Activated T-cell treated with anti-CD3 and anti-CD28 coated beads, Interleukin-2, amount 50 U/mL, for 24 hours (primary cell): Measurements from ENCODE around the gene PSEN1.
A peak's percentile ranks its signal among the peaks of the same experiment; 100 is the strongest.
"Not testable (repeated sequence)": the region's sequence is repeated elsewhere in the genome, so short reads cannot be mapped to it uniquely, and the experiment has no call there.

Source experiments
- DNase-seq: peaks from one replicate; pipeline ENCODE4 v3.0.0-alpha.2; 2020
- H3K27ac Mint-ChIP-seq: 2 replicates; pipeline ENCODE4 v1.8.0; 2020; ENCODE audit warnings: mild to moderate bottlenecking, mixed read lengths
- H3K27me3 Mint-ChIP-seq: 2 replicates; pipeline ENCODE4 v1.8.0; 2020; ENCODE audit warnings: mixed read lengths
- H3K36me3 Mint-ChIP-seq: 2 replicates; pipeline ENCODE4 v1.8.0; 2020; ENCODE audit warnings: low read depth, mixed read lengths
- H3K4me1 Mint-ChIP-seq: 2 replicates; pipeline ENCODE4 v1.8.0; 2020; ENCODE audit warnings: low read depth, mixed read lengths
- H3K4me3 Mint-ChIP-seq: 2 replicates; pipeline ENCODE4 v1.8.0; 2020; ENCODE audit warnings: mild to moderate bottlenecking, moderate library complexity, mixed read lengths
- H3K9me3 Mint-ChIP-seq: 2 replicates; pipeline ENCODE4 v1.8.0; 2020; ENCODE audit warnings: mixed read lengths

The PSEN1 gene

DNA sequence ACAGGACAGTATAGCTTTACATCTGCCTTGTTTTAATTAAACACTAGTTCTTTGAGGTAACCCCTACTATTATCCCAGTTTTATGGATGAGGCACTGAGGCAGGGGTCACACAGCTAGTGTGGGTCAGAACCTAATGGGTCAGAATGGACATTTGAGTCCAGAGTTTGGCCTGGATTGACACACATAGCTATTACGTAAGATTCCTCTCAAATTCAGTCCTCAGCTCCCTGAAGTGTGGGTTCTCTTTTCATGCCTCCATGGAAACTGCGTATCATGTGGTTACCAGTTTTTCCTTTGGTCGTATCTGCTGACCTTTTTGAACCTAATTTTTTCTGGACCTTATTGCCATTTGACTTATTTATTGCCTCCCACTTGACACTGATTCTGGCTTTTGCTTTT, 40.4 kb downstream of the PSEN1 start:
- no peak overlapping the region for H3K4me3 Mint-ChIP-seq
- DNase-seq = no peak
- no peaks in the 10 kb centered on the region for H3K9me3 Mint-ChIP-seq
- no peaks in the 10 kb centered on the region for H3K27me3 Mint-ChIP-seq
- peaks cover 86% of the 10 kb centered on the region for H3K36me3 Mint-ChIP-seq
- H3K27ac Mint-ChIP-seq = no peak overlapping the region
- H3K4me1 Mint-ChIP-seq = peaks cover 3% of the 10 kb centered on the region

DNA sequence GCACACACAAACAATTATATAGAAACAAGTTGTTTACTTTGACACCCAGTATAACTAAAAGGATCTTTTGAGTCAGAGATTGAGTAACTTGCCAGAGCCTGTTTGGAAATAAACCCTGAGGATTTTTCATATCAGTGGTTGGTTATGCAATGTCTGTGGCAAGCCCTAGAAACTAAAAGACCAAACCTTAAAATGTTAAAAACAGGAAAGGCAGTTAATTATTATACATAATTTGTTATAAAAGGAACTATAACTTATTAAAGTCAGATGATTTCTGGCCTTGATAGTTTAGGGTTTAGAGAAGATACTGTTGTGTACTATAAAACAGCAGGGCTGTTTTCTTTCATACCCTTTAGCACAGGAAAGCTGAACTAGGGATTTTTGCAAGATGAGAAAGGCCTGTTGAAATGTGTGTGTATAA, 44.1 kb downstream of the PSEN1 start:
- H3K4me3 Mint-ChIP-seq = no peak overlapping the region
- no peaks in the 10 kb centered on the region for H3K9me3 Mint-ChIP-seq
- H3K27me3 Mint-ChIP-seq = no peaks in the 10 kb centered on the region
- H3K27ac Mint-ChIP-seq = peak overlapping the region; percentile 29
- no peak for DNase-seq
- no peaks in the 10 kb centered on the region for H3K4me1 Mint-ChIP-seq
- H3K36me3 Mint-ChIP-seq = peaks cover 53% of the 10 kb centered on the region

DNA sequence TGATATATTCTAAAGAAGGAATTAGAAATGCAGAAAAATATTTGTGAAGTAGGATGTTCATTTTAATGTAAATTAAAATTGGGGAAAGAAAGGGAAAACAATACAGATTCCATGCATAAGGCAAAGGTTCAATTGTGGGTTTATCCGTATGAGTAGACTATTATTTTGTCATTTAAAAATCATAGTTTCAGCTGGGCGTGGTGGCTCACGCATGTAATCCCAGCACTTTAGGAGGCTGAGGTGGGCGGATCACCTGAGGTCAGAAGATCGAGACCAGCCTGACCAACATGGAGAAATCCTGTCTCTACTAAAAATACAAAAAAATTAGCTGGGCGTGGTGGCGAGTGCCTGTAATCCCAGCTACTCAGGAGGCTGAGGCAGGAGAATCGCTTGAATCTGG, 44.7 kb downstream of the PSEN1 start:
- not testable (repeated sequence) for H3K27ac Mint-ChIP-seq, H3K4me3 Mint-ChIP-seq, H3K27me3 Mint-ChIP-seq, H3K9me3 Mint-ChIP-seq, H3K4me1 Mint-ChIP-seq, DNase-seq
- peaks cover 53% of the 10 kb centered on the region for H3K36me3 Mint-ChIP-seq

- no peak for DNase-seq
- Mint-ChIP-seq H3K36me3 (peaks cover 60% of the 10 kb centered on the region), H3K4me1 (no peaks in the 10 kb centered on the region), H3K27me3 (no peaks in the 10 kb centered on the region), H3K4me3 (no peak overlapping the region), H3K9me3 (no peaks in the 10 kb centered on the region), H3K27ac (no peak overlapping the region)
Measured at GRCh38 chr14:73188501-73188911, 52.2 kb downstream of the PSEN1 start.

- H3K27ac Mint-ChIP-seq = no peak overlapping the region
- no peaks in the 10 kb centered on the region for H3K4me1 Mint-ChIP-seq
- H3K27me3 Mint-ChIP-seq = no peaks in the 10 kb centered on the region
- no peak for DNase-seq
- peaks cover 72% of the 10 kb centered on the region for H3K36me3 Mint-ChIP-seq
- no peak overlapping the region for H3K4me3 Mint-ChIP-seq
- no peaks in the 10 kb centered on the region for H3K9me3 Mint-ChIP-seq
Measured at GRCh38 chr14:73189651-73190050, 53.3 kb downstream of the PSEN1 start.

DNA sequence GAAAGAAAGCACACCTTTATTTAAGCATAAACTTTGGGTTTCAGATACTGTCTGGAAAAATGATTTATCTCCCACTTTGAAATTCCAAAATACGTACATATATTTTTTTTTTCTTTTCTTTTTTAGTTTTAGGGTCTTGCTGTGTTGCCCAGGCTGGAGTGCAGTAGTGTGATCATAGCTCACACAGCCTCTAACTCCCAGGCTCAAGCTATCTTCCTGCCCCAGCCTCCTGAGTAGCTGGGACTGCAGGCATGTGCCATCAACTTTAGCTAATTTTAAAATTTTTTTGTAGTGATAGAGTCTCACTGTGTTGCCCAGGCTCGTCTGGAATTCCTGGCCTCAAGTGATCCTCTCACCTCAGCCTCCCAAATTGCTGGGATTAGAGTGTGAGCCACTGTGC, 55.1 kb downstream of the PSEN1 start:
- Mint-ChIP-seq H3K27ac (no peak overlapping the region), H3K9me3 (no peaks in the 10 kb centered on the region), H3K4me1 (no peaks in the 10 kb centered on the region), H3K27me3 (no peaks in the 10 kb centered on the region), H3K4me3 (no peak overlapping the region), H3K36me3 (peaks cover 77% of the 10 kb centered on the region)
- no peak for DNase-seq

DNA sequence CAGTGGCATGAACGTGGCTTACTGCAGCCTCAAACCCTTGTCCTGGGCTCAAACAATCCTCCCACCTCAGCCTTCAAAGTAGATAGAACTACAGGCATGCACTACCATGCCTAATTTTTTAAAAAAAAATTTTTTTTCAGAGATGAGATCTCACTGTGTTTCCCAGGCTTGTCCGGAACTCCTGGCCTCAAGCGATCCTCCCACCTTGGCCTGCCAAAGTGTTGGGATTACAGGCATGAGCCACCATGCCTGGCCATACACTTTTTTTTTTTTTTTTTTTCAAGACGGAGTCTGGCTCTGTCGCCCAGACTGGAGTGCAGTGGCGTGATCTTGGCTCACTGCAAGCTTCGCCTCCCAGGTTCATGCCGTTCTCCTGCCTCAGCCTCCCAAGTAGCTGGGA, 58.0 kb downstream of the PSEN1 start:
- not testable (repeated sequence) for H3K4me1 Mint-ChIP-seq, H3K9me3 Mint-ChIP-seq, DNase-seq, H3K27me3 Mint-ChIP-seq, H3K4me3 Mint-ChIP-seq, H3K27ac Mint-ChIP-seq
- H3K36me3 Mint-ChIP-seq = peaks cover 77% of the 10 kb centered on the region

GRCh38 chr14:73198253-73198652, 61.9 kb downstream of the PSEN1 start:
- Mint-ChIP-seq H3K9me3 (no peaks in the 10 kb centered on the region), H3K4me1 (no peaks in the 10 kb centered on the region), H3K36me3 (peaks cover 77% of the 10 kb centered on the region), H3K27ac (no peak overlapping the region), H3K27me3 (no peaks in the 10 kb centered on the region), H3K4me3 (no peak overlapping the region)
- DNase-seq = no peak

GRCh38 chr14:73203527-73203926, 67.2 kb downstream of the PSEN1 start:
- H3K27me3 Mint-ChIP-seq = no peaks in the 10 kb centered on the region
- H3K4me1 Mint-ChIP-seq = no peaks in the 10 kb centered on the region
- peaks cover 78% of the 10 kb centered on the region for H3K36me3 Mint-ChIP-seq
- H3K27ac Mint-ChIP-seq = no peak overlapping the region
- no peaks in the 10 kb centered on the region for H3K9me3 Mint-ChIP-seq
- no peak overlapping the region for H3K4me3 Mint-ChIP-seq
- DNase-seq = no peak

DNA sequence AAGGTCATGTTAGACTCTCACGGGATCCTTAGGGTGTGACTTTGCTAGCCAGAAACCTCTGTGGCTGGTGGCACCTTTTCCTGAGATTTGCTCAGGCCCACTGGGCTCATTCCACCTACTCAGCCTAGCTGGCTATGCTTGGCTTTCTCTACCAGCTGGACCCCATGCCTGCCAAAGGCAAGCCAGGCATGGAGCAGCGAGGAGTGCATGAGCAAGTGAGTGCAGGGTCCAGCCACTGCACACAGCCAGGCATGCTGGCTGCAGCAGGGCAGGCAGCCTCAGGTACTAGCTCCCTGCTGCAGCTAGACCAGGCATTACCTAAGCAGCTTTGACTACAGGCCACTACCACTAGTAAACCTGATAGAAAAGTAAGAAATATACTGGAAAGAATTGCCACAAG, 71.3 kb downstream of the PSEN1 start:
- H3K27ac Mint-ChIP-seq = no peak overlapping the region
- no peaks in the 10 kb centered on the region for H3K4me1 Mint-ChIP-seq
- DNase-seq = no peak
- no peaks in the 10 kb centered on the region for H3K9me3 Mint-ChIP-seq
- no peak overlapping the region for H3K4me3 Mint-ChIP-seq
- H3K27me3 Mint-ChIP-seq = no peaks in the 10 kb centered on the region
- peaks cover 84% of the 10 kb centered on the region for H3K36me3 Mint-ChIP-seq

- Mint-ChIP-seq H3K36me3 (peaks cover 85% of the 10 kb centered on the region), H3K9me3 (no peaks in the 10 kb centered on the region), H3K27me3 (no peaks in the 10 kb centered on the region), H3K4me1 (no peaks in the 10 kb centered on the region), H3K4me3 (no peak overlapping the region), H3K27ac (no peak overlapping the region)
- DNase-seq = no peak
Measured at GRCh38 chr14:73208390-73208789, 72.1 kb downstream of the PSEN1 start.

DNA sequence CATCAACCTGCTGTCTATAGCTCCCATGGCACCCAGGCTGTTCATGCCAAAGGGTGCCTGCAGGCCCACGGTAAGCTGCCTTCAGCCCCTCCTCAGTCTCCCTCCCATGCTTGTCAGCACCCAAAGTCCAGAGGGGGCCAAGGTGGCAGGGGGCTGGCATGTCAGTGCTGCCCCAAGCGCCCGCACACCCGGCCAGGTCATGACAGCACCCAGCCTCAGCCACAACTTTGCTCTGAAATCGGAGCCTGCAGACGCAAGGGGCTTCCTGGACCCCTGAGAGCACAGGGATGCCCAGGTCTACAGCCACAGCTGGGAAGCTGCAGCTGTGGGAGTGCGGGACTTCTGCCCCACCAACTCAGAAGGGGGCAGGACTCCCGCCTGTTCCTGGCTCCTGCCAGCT, 72.5 kb downstream of the PSEN1 start:
- Mint-ChIP-seq H3K27me3 (no peaks in the 10 kb centered on the region), H3K36me3 (peaks cover 86% of the 10 kb centered on the region), H3K27ac (no peak overlapping the region), H3K4me3 (no peak overlapping the region), H3K9me3 (no peaks in the 10 kb centered on the region), H3K4me1 (no peaks in the 10 kb centered on the region)
- DNase-seq = no peak

DNA sequence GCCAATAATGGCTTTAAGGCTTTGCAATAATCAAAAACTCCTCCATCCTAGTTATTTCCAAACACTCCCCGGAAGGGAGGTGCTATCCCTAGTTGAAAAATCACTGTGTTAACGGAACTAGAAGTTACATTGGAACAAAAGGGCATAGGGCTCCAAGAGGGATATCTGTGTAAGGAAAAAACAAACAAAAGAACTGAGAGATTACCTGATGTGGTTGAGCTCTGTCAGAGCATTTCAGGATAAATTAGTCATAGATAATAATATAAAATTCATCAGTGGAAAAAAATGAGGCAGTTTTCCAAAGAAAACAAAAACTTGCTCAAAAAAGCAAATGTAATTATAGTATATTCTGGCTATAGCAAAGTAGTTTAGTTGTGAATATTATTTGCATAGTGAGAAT, 73.6 kb downstream of the PSEN1 start:
- Mint-ChIP-seq H3K4me3 (no peak overlapping the region), H3K27ac (no peak overlapping the region), H3K9me3 (no peaks in the 10 kb centered on the region), H3K4me1 (no peaks in the 10 kb centered on the region), H3K27me3 (no peaks in the 10 kb centered on the region), H3K36me3 (peaks cover 88% of the 10 kb centered on the region)
- DNase-seq = no peak

- Mint-ChIP-seq H3K4me1 (no peaks in the 10 kb centered on the region), H3K4me3 (no peak overlapping the region), H3K27ac (no peak overlapping the region), H3K36me3 (peaks cover 85% of the 10 kb centered on the region), H3K27me3 (no peaks in the 10 kb centered on the region), H3K9me3 (no peaks in the 10 kb centered on the region)
- no peak for DNase-seq
Measured at GRCh38 chr14:73211251-73212040, 75.1 kb downstream of the PSEN1 start.

DNA sequence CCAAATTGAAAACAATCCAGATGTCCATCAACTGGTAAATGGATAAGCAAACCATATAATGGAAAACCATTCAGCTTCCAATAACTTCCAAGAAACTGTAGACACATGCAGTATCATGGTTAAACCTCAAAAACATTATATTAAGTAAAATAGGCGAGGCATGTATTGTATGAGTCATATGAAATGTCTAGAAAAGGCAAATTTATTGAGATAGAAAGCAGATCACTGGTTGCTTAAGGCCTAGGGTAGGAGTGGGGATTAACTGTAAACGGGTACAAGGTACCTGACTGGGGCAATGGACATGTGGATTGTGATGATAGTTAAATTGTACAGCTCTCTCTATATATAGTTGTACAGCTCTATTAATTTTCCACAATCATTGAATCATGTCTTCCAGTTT, 79.7 kb downstream of the PSEN1 start:
- peaks cover 80% of the 10 kb centered on the region for H3K36me3 Mint-ChIP-seq
- H3K27ac Mint-ChIP-seq = no peak overlapping the region
- no peaks in the 10 kb centered on the region for H3K27me3 Mint-ChIP-seq
- no peak overlapping the region for H3K4me3 Mint-ChIP-seq
- DNase-seq = no peak
- peaks cover 2% of the 10 kb centered on the region for H3K4me1 Mint-ChIP-seq
- H3K9me3 Mint-ChIP-seq = no peaks in the 10 kb centered on the region

GRCh38 chr14:73217411-73217810, 81.1 kb downstream of the PSEN1 start:
- no peaks in the 10 kb centered on the region for H3K9me3 Mint-ChIP-seq
- DNase-seq = no peak
- no peak overlapping the region for H3K27ac Mint-ChIP-seq
- H3K4me1 Mint-ChIP-seq = peaks cover 13% of the 10 kb centered on the region
- H3K4me3 Mint-ChIP-seq = no peak overlapping the region
- peaks cover 80% of the 10 kb centered on the region for H3K36me3 Mint-ChIP-seq
- H3K27me3 Mint-ChIP-seq = no peaks in the 10 kb centered on the region
